Measurements from ENCODE around the gene SACS.
"Not testable (repeated sequence)": the region's sequence is repeated elsewhere in the genome, so short reads cannot be mapped to it uniquely, and the experiment has no call there.

GRCh38 chr13:23401156-23401555, 32.3 kb downstream of the SACS start:
- TF ChIP-seq, protein P1, sequence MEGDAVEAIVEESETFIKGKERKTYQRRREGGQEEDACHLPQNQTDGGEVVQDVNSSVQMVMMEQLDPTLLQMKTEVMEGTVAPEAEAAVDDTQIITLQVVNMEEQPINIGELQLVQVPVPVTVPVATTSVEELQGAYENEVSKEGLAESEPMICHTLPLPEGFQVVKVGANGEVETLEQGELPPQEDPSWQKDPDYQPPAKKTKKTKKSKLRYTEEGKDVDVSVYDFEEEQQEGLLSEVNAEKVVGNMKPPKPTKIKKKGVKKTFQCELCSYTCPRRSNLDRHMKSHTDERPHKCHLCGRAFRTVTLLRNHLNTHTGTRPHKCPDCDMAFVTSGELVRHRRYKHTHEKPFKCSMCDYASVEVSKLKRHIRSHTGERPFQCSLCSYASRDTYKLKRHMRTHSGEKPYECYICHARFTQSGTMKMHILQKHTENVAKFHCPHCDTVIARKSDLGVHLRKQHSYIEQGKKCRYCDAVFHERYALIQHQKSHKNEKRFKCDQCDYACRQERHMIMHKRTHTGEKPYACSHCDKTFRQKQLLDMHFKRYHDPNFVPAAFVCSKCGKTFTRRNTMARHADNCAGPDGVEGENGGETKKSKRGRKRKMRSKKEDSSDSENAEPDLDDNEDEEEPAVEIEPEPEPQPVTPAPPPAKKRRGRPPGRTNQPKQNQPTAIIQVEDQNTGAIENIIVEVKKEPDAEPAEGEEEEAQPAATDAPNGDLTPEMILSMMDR (IDR thresholded peaks at IDR 0.05), result not testable (repeated sequence)
- TF ChIP-seq EZH2 (IDR thresholded peaks at IDR 0.05; ENCODE audit: borderline replicate concordance, insufficient read depth, low read depth, low read length, poor library complexity, severe bottlenecking), result not testable (repeated sequence)
